ENCODE data around the gene MRM3.
"Not testable (repeated sequence)": the region's sequence is repeated elsewhere in the genome, so short reads cannot be mapped to it uniquely, and the experiment has no call there.

DNA sequence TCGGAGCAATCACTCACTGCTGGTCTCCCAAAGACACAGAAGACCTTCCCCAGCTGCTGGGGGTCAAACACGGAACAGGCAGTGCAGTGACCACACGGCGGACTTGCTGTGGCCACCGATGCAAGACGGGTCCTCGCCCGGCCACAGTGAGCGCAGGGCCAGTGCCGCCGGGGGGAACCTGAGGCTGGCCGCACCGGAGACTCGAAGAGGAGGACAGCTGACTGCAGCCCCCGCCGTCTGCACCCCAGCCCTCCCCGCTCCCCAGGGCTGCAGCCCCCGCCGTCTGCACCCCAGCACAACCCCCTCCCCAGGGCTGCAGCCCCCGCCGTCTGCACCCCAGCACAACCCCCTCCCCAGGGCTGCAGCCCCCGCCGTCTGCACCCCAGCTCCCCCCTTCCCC is 23.7 kb downstream of the MRM3 start:
- TF ChIP-seq POLR2A (IDR thresholded peaks at IDR 0.05) = not testable (repeated sequence)
- TF ChIP-seq, protein P1, sequence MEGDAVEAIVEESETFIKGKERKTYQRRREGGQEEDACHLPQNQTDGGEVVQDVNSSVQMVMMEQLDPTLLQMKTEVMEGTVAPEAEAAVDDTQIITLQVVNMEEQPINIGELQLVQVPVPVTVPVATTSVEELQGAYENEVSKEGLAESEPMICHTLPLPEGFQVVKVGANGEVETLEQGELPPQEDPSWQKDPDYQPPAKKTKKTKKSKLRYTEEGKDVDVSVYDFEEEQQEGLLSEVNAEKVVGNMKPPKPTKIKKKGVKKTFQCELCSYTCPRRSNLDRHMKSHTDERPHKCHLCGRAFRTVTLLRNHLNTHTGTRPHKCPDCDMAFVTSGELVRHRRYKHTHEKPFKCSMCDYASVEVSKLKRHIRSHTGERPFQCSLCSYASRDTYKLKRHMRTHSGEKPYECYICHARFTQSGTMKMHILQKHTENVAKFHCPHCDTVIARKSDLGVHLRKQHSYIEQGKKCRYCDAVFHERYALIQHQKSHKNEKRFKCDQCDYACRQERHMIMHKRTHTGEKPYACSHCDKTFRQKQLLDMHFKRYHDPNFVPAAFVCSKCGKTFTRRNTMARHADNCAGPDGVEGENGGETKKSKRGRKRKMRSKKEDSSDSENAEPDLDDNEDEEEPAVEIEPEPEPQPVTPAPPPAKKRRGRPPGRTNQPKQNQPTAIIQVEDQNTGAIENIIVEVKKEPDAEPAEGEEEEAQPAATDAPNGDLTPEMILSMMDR (IDR thresholded peaks at IDR 0.05) = not testable (repeated sequence)

Data from heart left ventricle (tissue), 13 donors.